ENCODE data around the gene ARHGEF6. TPM values are rescaled to one million over a fixed set of nuclear protein-coding genes. Genes with fewer than 3 reads are reported as not detected.

Gene ARHGEF6
- total and polyA plus RNA-seq, 8 donors, result 1.7 to 22.9 (median 8.1) TPM

DNA sequence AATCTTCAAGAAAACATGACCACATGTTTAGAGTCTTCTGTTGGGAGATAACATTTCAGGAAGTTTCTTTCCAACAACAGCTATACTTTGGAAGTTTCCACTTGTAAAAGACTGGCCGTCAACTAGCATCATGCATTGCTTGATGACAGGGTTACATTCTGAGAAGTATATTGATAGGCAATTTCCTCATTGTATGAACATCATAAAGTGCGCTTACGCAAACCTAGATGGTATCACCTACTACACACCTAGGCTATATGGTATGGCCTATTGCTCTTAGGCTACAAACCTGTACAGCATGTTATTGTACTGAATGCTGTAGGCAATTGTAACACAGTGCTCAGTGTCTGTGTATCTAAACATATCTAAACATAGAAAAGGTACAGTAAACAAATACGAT lies 158.2 kb downstream of the ARHGEF6 start:
- Histone ChIP-seq H3K27ac (no peak overlapping the region), H3K4me3 (no peak overlapping the region), H3K36me3 (no peaks in the 10 kb centered on the region), H3K4me1 (no peaks in the 10 kb centered on the region), H3K9me3 (peaks cover 0 to 7% (median 0%) of the 10 kb centered on the region in 4 donors), H3K27me3 (peaks cover 0 to 4% (median 0%) of the 10 kb centered on the region in 3 donors)
- no peak for DNase-seq
- TF ChIP-seq POLR2A (IDR thresholded peaks at IDR 0.05) (no peak), POLR2AphosphoS5 (IDR thresholded peaks at IDR 0.05) (no peak)
- intact Hi-C loops (cut with DNase I; ENCODE audit: low total_unique reads), result no loop called here
- WGBS, 5 donors, result 88 to 96% (median 90%) methylated on average over 4 of the region's 4 CpGs

DNA sequence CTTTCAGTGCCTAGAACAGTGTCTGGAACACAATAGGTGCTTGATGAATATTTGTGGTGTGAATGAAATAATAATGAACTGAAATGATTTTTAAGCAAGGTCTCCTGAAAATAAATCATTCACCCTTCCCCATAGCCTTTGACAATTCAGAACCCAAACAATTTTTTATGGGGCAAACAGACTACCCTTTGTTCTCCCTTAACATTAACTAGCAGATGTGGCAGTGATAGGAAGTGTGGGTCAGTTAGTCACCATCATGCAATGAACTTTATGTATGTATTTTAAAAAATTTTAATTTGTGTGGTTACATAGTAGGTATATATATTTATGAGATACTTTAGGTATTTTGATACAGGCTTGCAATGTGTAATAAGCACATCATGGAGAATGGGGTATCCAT lies 160.0 kb downstream of the ARHGEF6 start:
- no peak for DNase-seq
- intact Hi-C loops (cut with DNase I; ENCODE audit: low total_unique reads), result no loop called here
- no peaks in the 10 kb centered on the region for H3K4me1 ChIP-seq
- no peak for TF ChIP-seq POLR2AphosphoS5 (IDR thresholded peaks at IDR 0.05)
- TF ChIP-seq POLR2A (IDR thresholded peaks at IDR 0.05), result no peak
- TF ChIP-seq, protein P1, sequence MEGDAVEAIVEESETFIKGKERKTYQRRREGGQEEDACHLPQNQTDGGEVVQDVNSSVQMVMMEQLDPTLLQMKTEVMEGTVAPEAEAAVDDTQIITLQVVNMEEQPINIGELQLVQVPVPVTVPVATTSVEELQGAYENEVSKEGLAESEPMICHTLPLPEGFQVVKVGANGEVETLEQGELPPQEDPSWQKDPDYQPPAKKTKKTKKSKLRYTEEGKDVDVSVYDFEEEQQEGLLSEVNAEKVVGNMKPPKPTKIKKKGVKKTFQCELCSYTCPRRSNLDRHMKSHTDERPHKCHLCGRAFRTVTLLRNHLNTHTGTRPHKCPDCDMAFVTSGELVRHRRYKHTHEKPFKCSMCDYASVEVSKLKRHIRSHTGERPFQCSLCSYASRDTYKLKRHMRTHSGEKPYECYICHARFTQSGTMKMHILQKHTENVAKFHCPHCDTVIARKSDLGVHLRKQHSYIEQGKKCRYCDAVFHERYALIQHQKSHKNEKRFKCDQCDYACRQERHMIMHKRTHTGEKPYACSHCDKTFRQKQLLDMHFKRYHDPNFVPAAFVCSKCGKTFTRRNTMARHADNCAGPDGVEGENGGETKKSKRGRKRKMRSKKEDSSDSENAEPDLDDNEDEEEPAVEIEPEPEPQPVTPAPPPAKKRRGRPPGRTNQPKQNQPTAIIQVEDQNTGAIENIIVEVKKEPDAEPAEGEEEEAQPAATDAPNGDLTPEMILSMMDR (IDR thresholded peaks at IDR 0.05), result no peak
- no peak for TF ChIP-seq EP300 (IDR thresholded peaks at IDR 0.05)
- H3K36me3 ChIP-seq, result no peaks in the 10 kb centered on the region
- no peaks in the 10 kb centered on the region for H3K27me3 ChIP-seq
- no peak overlapping the region for H3K4me3 ChIP-seq
- H3K27ac ChIP-seq, result no peak overlapping the region
- peaks cover 0 to 7% (median 0%) of the 10 kb centered on the region in 4 donors for H3K9me3 ChIP-seq

DNA sequence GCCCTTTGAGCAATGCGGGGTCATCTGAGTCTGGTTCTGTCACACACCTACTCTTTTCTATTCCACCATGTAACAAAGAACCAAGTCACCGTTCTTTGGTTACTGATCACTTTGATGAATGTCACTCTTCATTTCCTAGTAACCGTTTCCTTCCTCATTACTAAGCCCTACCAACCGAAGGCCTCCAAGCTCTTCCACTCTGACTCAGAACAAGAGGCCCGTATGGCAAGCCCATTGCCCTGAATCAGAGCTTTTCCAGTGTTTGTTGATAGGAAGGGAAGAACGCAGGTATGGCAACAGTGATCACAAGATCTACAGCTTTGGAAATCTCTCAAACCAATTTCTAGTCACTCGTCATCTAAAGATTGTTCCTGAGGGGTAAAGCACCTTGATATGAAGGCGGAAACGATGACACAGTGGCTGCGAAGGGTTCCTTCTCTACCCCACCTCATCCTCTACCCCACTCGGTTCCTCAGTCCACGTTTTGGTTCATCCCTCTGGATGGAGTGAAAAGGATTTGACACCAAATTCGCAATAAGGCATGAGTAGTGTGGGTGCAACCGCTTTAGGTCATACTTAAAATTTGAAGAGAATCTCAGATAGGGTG lies 160.7 kb downstream of the ARHGEF6 start:
- Histone ChIP-seq H3K27me3 (no peaks in the 10 kb centered on the region), H3K4me1 (no peaks in the 10 kb centered on the region), H3K36me3 (no peaks in the 10 kb centered on the region), H3K9me3 (peaks cover 0 to 3% (median 0%) of the 10 kb centered on the region in 4 donors), H3K4me3 (no peak overlapping the region), H3K27ac (no peak overlapping the region)
- WGBS, 5 donors, result 68 to 87% (median 78%) methylated on average over 14 of the region's 14 CpGs
- intact Hi-C loops (cut with DNase I; ENCODE audit: low total_unique reads), result no loop called here
- DNase-seq, result no peak
- TF ChIP-seq, protein P1 (IDR thresholded peaks at IDR 0.05), result no peak
- TF ChIP-seq POLR2AphosphoS5 (IDR thresholded peaks at IDR 0.05) (no peak), POLR2A (IDR thresholded peaks at IDR 0.05) (no peak), EP300 (IDR thresholded peaks at IDR 0.05) (no peak)

DNA sequence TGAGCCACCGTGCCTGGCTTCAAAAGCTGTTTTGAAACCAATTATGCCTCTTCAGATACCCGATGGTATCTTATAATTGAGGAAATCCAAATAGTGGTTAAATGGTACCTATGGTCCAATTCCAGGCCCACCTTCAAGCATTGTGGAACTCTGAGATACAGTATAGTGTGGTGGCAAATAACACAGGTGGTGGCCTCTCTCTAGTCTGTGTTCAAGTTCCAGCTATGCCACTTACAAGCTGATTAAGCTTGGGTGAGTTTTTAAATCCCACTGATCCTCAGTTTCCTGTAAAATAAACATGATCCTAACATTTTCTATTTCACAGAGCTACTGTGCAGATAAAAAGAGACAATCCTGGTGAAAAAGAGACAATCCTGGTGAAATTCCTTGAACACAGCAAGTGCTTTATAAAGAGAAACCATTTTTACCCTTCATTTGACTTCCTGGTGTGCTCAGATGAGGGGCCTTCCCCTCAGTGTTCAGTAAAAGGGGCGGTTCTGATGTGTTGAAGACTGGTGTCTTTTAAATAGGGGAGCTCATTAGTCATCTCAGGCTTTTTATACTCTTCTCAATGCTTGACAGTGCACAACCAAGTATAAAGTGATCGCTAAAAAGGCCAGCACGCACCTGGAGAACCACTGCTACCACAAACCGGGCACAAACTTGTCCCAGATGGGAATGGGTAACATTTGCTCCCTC lies 163.6 kb downstream of the ARHGEF6 start:
- 68 to 83% (median 76%) methylated on average over 5 to 6 of the region's 6 CpGs for WGBS, 5 donors
- Histone ChIP-seq H3K27me3 (no peaks in the 10 kb centered on the region), H3K9me3 (no peaks in the 10 kb centered on the region), H3K4me1 (no peaks in the 10 kb centered on the region), H3K36me3 (no peaks in the 10 kb centered on the region), H3K4me3 (no peak overlapping the region), H3K27ac (no peak overlapping the region)
- no peak for DNase-seq
- TF ChIP-seq EP300 (IDR thresholded peaks at IDR 0.05) (no peak), POLR2A (IDR thresholded peaks at IDR 0.05) (no peak), POLR2AphosphoS5 (IDR thresholded peaks at IDR 0.05) (no peak)
- TF ChIP-seq, protein P1 (IDR thresholded peaks at IDR 0.05), result no peak
- intact Hi-C loops (cut with DNase I; ENCODE audit: low total_unique reads), result no loop called here

Small RNA genes lying within 50 kb of the gene (small RNA-seq; reads per million reads assigned to genes)
- 0 reads per million in 4 donors for gene RF00019
- 0 reads per million in 4 donors for gene RNU6-972P

Other genes starting within 250 kb of the ARHGEF6 start
- gene VGLL1, start 248.7 kb downstream of the ARHGEF6 start, total RNA-seq, result under 1 TPM in 1 of 5 donors, not detected in 4; 0.43 TPM
- gene VGLL1, start 248.7 kb downstream of the ARHGEF6 start, polyA plus RNA-seq, result 1 to 10 TPM in 2 of 3 donors, not detected in 1; 1.2 to 7.7 TPM
- under 1 TPM in 1 of 5 donors, not detected in 4; 0.18 TPM for gene CD40LG, start 132.8 kb downstream of the ARHGEF6 start, total RNA-seq
- under 1 TPM in 2 of 3 donors, not detected in 1; 0.30 to 0.76 TPM for gene CD40LG, start 132.8 kb downstream of the ARHGEF6 start, polyA plus RNA-seq
- 100 to 1,000 TPM in 4 of 5 donors, 10 to 100 TPM in 1; 68.1 to 245 (median 137) TPM for gene RBMX, start 99.8 kb upstream of the ARHGEF6 start, total RNA-seq
- 100 to 1,000 TPM in 1 of 3 donors, 10 to 100 TPM in 2; 72.6 to 130 (median 93.1) TPM for gene RBMX, start 99.8 kb upstream of the ARHGEF6 start, polyA plus RNA-seq

Measured in stomach (tissue), 9 donors.